Progenitor cell of endocrine pancreas (in vitro differentiated cells): ENCODE measurements around the gene KCNJ13. TPM values are rescaled to one million over a fixed set of nuclear protein-coding genes. Genes with fewer than 3 reads are reported as not detected.
"Not testable (repeated sequence)": the region's sequence is repeated elsewhere in the genome, so short reads cannot be mapped to it uniquely, and the experiment has no call there.

Experiments used
- DNase-seq: peaks from one replicate; pipeline ENCODE4 v3.0.0; 2021; ENCODE audit warnings: low spot score; ENCODE audit not compliant: unreplicated experiment
- H3K27ac Mint-ChIP-seq: 2 replicates; pipeline ENCODE4 v1.8.0; 2021; ENCODE audit warnings: mild to moderate bottlenecking, moderate library complexity, mixed read lengths
- H3K27me3 Mint-ChIP-seq: 2 replicates; pipeline ENCODE4 v1.8.0; 2021; ENCODE audit warnings: mixed read lengths
- H3K36me3 Mint-ChIP-seq: 2 replicates; pipeline ENCODE4 v1.8.0; 2022; ENCODE audit warnings: mixed read lengths; ENCODE audit not compliant: insufficient read depth
- H3K4me1 Mint-ChIP-seq: 2 replicates; pipeline ENCODE4 v1.8.0; 2021; ENCODE audit warnings: low read depth, mixed read lengths
- H3K4me3 Mint-ChIP-seq: 2 replicates; pipeline ENCODE4 v1.8.0; 2021; ENCODE audit warnings: low read depth, mild to moderate bottlenecking, moderate library complexity, mixed read lengths
- H3K9me3 Mint-ChIP-seq: 2 replicates; pipeline ENCODE4 v1.8.0; 2021; ENCODE audit warnings: low read depth, mixed read lengths
- CTCF ChIP-seq: fragments of 200-600 bp; sonication (generic); IDR thresholded peaks from one replicate; pipeline ENCODE4 v1.5.0; 2021; ENCODE audit warnings: antibody characterized with exemption, mild to moderate bottlenecking; ENCODE audit not compliant: unreplicated experiment
- total RNA-seq: library from RNA; stranded (reverse); gene quantifications from 2 replicates; pipeline ENCODE4 v1.2.1, GENCODE V29; 2021

KCNJ13 gene
- total RNA-seq, 1 donor from 2014 or later: 0.89 TPM

GRCh38 chr2:232721882-232722281 is 54.5 kb downstream of the KCNJ13 start:
- no peaks in the 10 kb centered on the region for H3K9me3 Mint-ChIP-seq
- H3K4me1 Mint-ChIP-seq: no peaks in the 10 kb centered on the region
- no peak for DNase-seq
- no peak for TF ChIP-seq CTCF
- H3K36me3 Mint-ChIP-seq: peaks cover 37% of the 10 kb centered on the region
- no peaks in the 10 kb centered on the region for H3K27me3 Mint-ChIP-seq
- peak overlapping the region; percentile 79 for H3K27ac Mint-ChIP-seq
- no peak overlapping the region for H3K4me3 Mint-ChIP-seq

- peaks cover 3% of the 10 kb centered on the region for H3K4me1 Mint-ChIP-seq
- H3K9me3 Mint-ChIP-seq: no peaks in the 10 kb centered on the region
- DNase-seq: no peak
- no peak overlapping the region for H3K27ac Mint-ChIP-seq
- TF ChIP-seq CTCF: no peak
- H3K4me3 Mint-ChIP-seq: no peak overlapping the region
- peaks cover 39% of the 10 kb centered on the region for H3K36me3 Mint-ChIP-seq
- H3K27me3 Mint-ChIP-seq: no peaks in the 10 kb centered on the region
These were observed 55.1 kb downstream of the KCNJ13 start for GRCh38 chr2:232721261-232721660.

GRCh38 chr2:232720056-232720455 is 56.3 kb downstream of the KCNJ13 start:
- H3K27me3 Mint-ChIP-seq: not testable (repeated sequence)

More at GRCh38 chr2:232720056-232720455, 56.3 kb downstream of the KCNJ13 start:
- DNase-seq, H3K4me1 Mint-ChIP-seq, H3K27ac Mint-ChIP-seq, H3K4me3 Mint-ChIP-seq, H3K9me3 Mint-ChIP-seq: not testable (repeated sequence)
- H3K36me3 Mint-ChIP-seq: peaks cover 33% of the 10 kb centered on the region

Other genes starting within 250 kb of the KCNJ13 start
- 0.42 TPM in 1 of 2 replicates, not detected in the other for gene CHRNG, start 236.9 kb downstream of the KCNJ13 start, total RNA-seq
- 11.9 and 12.0 TPM in 2 replicates for gene TIGD1, start 226.0 kb downstream of the KCNJ13 start, total RNA-seq
- 78.5 and 81.9 TPM in 2 replicates for gene EIF4E2, start 225.9 kb downstream of the KCNJ13 start, total RNA-seq
- 2.7 and 4.3 TPM in 2 replicates for gene EFHD1, start 143.0 kb downstream of the KCNJ13 start, total RNA-seq
- 72.3 and 74.1 TPM in 2 replicates for gene GIGYF2, start 79.2 kb downstream of the KCNJ13 start, total RNA-seq
- 1.8 and 2.8 TPM in 2 replicates for gene SNORC, start 93.7 kb upstream of the KCNJ13 start, total RNA-seq
- 0.71 and 1.2 TPM in 2 replicates for gene NGEF, start 236.7 kb upstream of the KCNJ13 start, total RNA-seq